Mesenchymal stem cell (in vitro differentiated cells and primary cell): ENCODE data around the gene SERPINI2.

ENCODE experiments used
- DNase-seq: peaks from one replicate; pipeline ENCODE4 v3.0.0-alpha.2; 2013
- H2AFZ ChIP-seq: one replicate; pipeline ENCODE4 v1.6.1; 2013; ENCODE audit warnings: low read depth, mild to moderate bottlenecking, control low read depth, inconsistent platforms, low read length, moderate library complexity
- H2AK5ac ChIP-seq: 2 replicates; pipeline ENCODE4 v1.6.1; 2013; ENCODE audit warnings: low read length, moderate library complexity, mild to moderate bottlenecking, inconsistent platforms; ENCODE audit not compliant: severe bottlenecking
- H2BK120ac ChIP-seq: one replicate; pipeline ENCODE4 v1.6.1; 2013; ENCODE audit warnings: low read depth, mild to moderate bottlenecking, inconsistent platforms, low read length, moderate library complexity
- H2BK12ac ChIP-seq, 2 experiments: one replicate each; pipeline ENCODE4 v1.6.1; 2013; ENCODE audit warnings: inconsistent platforms in 2 of 2, low read length in 2 of 2, mild to moderate bottlenecking in 2 of 2, moderate library complexity in 2 of 2, control low read depth in 1 of 2
- H2BK15ac ChIP-seq: one replicate; pipeline ENCODE4 v1.6.1; 2013; ENCODE audit warnings: mild to moderate bottlenecking, low read depth, inconsistent platforms; ENCODE audit not compliant: poor library complexity, severe bottlenecking
- H2BK5ac ChIP-seq: 2 replicates; pipeline ENCODE4 v1.6.1; 2013; ENCODE audit warnings: low read depth, mild to moderate bottlenecking, low read length, control low read depth, inconsistent platforms; ENCODE audit not compliant: poor library complexity, severe bottlenecking
- H3K14ac ChIP-seq, 2 experiments: one replicate each; pipeline ENCODE4 v1.6.1; 2013; ENCODE audit warnings: inconsistent platforms in 2 of 2, low read length in 2 of 2, control low read depth in 1 of 2, mild to moderate bottlenecking in 1 of 2, moderate library complexity in 1 of 2
- H3K18ac ChIP-seq, 2 experiments: one replicate each; pipeline ENCODE4 v1.6.1; 2013; ENCODE audit warnings: inconsistent platforms in 2 of 2, low read length in 2 of 2, control low read depth in 1 of 2, low read depth in 1 of 2, mild to moderate bottlenecking in 1 of 2
- H3K23ac ChIP-seq, 2 experiments: one replicate each; pipeline ENCODE4 v1.6.1; 2013; ENCODE audit warnings: inconsistent platforms in 2 of 2, low read length in 2 of 2, mild to moderate bottlenecking in 2 of 2, moderate library complexity in 2 of 2, control low read depth in 1 of 2
- H3K27ac ChIP-seq: 2 replicates; pipeline ENCODE4 v1.5.1; 2013; ENCODE audit warnings: mild to moderate bottlenecking, moderate library complexity, low read length, control low read depth, inconsistent platforms; ENCODE audit not compliant: poor library complexity, severe bottlenecking
- H3K27me3 ChIP-seq, 2 experiments: 2 replicates each; pipeline versions ENCODE4 v1.6.1 to v1.7.0; 2013; ENCODE audit warnings: low read length in 2 of 2, mild to moderate bottlenecking in 2 of 2, moderate library complexity in 2 of 2, control low read depth in 1 of 2, inconsistent platforms in 1 of 2; ENCODE audit not compliant: control insufficient read depth in 1 of 2, insufficient read depth in 1 of 2
- H3K36me3 ChIP-seq, 2 experiments: 2 replicates each; pipeline versions ENCODE4 v1.6.1 to v1.7.0; 2013; ENCODE audit warnings: low read length in 2 of 2, control low read depth in 1 of 2, inconsistent platforms in 1 of 2, low read depth in 1 of 2, mild to moderate bottlenecking in 1 of 2; ENCODE audit not compliant: insufficient read depth in 2 of 2, control insufficient read depth in 1 of 2
- H3K4ac ChIP-seq, 2 experiments: one replicate each; pipeline ENCODE4 v1.6.1; 2013; ENCODE audit warnings: inconsistent platforms in 2 of 2, low read length in 2 of 2, mild to moderate bottlenecking in 2 of 2, moderate library complexity in 2 of 2, control low read depth in 1 of 2, low read depth in 1 of 2
- H3K4me1 ChIP-seq: 2 replicates; pipeline ENCODE4 v1.6.1; 2013; ENCODE audit warnings: low read depth, low read length, control low read depth; ENCODE audit not compliant: control insufficient read depth, insufficient read depth
- H3K4me2 ChIP-seq: 2 replicates; pipeline ENCODE4 v1.6.1; 2013; ENCODE audit warnings: low read length, mild to moderate bottlenecking, inconsistent platforms; ENCODE audit not compliant: poor library complexity, severe bottlenecking
- H3K4me3 ChIP-seq, 2 experiments: 2 replicates each; pipeline versions ENCODE4 v1.5.1 to v1.7.0; 2013; ENCODE audit warnings: low read length in 2 of 2, mild to moderate bottlenecking in 2 of 2, control low read depth in 1 of 2, low read depth in 1 of 2; ENCODE audit not compliant: insufficient read depth in 1 of 2
- H3K79me1 ChIP-seq: replicated peaks from 2 replicates; pipeline ENCODE4 v1.6.1; 2013; ENCODE audit warnings: mild to moderate bottlenecking, control low read depth, low read length, inconsistent platforms; ENCODE audit not compliant: poor library complexity, severe bottlenecking
- H3K9ac ChIP-seq: 2 replicates; pipeline ENCODE4 v1.7.0; 2013; ENCODE audit warnings: mild to moderate bottlenecking, low read length, moderate library complexity
- H3K9me3 ChIP-seq: 2 replicates; pipeline ENCODE4 v1.7.0; 2013; ENCODE audit warnings: mild to moderate bottlenecking, low read length; ENCODE audit not compliant: control insufficient read depth
- H4K8ac ChIP-seq: one replicate; pipeline ENCODE4 v1.6.1; 2013; ENCODE audit warnings: inconsistent platforms, mild to moderate bottlenecking, low read length, moderate library complexity
- H4K91ac ChIP-seq: one replicate; pipeline ENCODE4 v1.6.1; 2013; ENCODE audit warnings: mild to moderate bottlenecking, low read length, inconsistent platforms
- WGBS: methylation state at CpG from one replicate; pipeline ENCODE4 v1.1.7; 2013; ENCODE audit warnings: mixed read lengths; 5-methylcytosine and 5-hydroxymethylcytosine counted together

SERPINI2 gene

DNA sequence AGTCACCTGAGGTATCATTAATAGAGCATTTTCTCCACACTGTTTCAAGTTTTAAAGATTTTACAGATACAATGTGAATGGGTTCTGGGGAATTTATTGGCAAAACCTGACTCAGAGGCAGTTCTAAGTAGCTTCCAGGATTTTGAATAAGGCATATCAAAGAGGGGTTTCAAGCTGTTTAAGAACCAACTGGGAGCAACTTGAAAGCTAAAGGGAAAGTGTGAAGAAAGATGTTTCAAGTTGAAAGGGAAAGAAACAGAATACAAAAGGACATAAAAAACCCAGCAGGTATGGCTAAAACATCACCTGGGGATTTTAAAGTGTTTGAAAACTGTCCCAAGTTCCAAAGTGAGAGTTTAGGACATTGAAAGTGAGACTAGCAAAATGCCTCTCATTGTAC is 17.8 kb upstream of the SERPINI2 start:
- H3K14ac ChIP-seq: no peak overlapping the region
- H3K27ac ChIP-seq: no peak overlapping the region
- H2BK5ac ChIP-seq: no peak overlapping the region
- no peak overlapping the region for H4K91ac ChIP-seq
- no peak overlapping the region for H2AFZ ChIP-seq
- no peak overlapping the region for H3K9ac ChIP-seq
- H3K4me2 ChIP-seq: no peak overlapping the region
- H3K27me3 ChIP-seq: no peaks in the 10 kb centered on the region
- H3K79me1 ChIP-seq: no peaks in the 10 kb centered on the region
- no peak overlapping the region for H2BK15ac ChIP-seq
- no peak overlapping the region for H3K4me3 ChIP-seq
- no peak overlapping the region for H4K8ac ChIP-seq
- no peak overlapping the region for H3K4ac ChIP-seq
- H3K4me1 ChIP-seq: no peaks in the 10 kb centered on the region
- no peak overlapping the region for H2BK120ac ChIP-seq
- no peak overlapping the region for H2BK12ac ChIP-seq
- H3K36me3 ChIP-seq: no peaks in the 10 kb centered on the region
- no peak overlapping the region for H3K18ac ChIP-seq
- H3K9me3 ChIP-seq: no peaks in the 10 kb centered on the region
- no peak overlapping the region for H2AK5ac ChIP-seq
- no peak overlapping the region for H3K23ac ChIP-seq
- DNase-seq: no peak

- Histone ChIP-seq H4K8ac (no peak overlapping the region), H3K4me3 (no peak overlapping the region), H3K14ac (no peak overlapping the region), H3K4ac (no peak overlapping the region), H3K9me3 (no peaks in the 10 kb centered on the region), H2BK5ac (no peak overlapping the region), H2BK15ac (no peak overlapping the region), H3K9ac (no peak overlapping the region), H2BK12ac (no peak overlapping the region), H3K36me3 (no peaks in the 10 kb centered on the region), H3K18ac (no peak overlapping the region), H2AFZ (no peak overlapping the region), H2BK120ac (no peak overlapping the region), H3K27me3 (no peaks in the 10 kb centered on the region), H3K79me1 (no peaks in the 10 kb centered on the region), H3K4me2 (no peak overlapping the region), H3K4me1 (no peaks in the 10 kb centered on the region), H3K23ac (no peak overlapping the region), H3K27ac (no peak overlapping the region), H4K91ac (no peak overlapping the region), H2AK5ac (no peak overlapping the region)
- 77% methylated on average over 1 of the region's 1 CpG for WGBS
- no peak for DNase-seq
Measured at GRCh38 chr3:167489571-167489970, 15.7 kb upstream of the SERPINI2 start.

DNA sequence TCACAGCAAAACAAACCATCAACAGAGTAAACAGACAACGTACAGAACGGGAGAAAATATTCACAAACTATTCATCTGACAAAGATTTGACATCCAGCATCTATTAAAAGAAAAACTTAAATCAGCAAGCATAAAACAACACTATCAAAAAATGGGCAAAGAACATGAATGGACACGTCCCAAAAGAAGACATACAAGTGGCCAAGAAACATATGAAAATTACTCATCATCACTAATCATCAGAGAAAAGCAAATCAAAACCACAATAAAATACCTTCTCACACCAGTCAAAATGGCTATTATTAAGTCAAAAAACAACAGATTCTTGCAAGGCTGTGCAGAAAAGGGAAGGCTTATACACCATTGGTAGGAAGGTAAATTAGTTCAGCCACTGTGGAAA is 13.7 kb upstream of the SERPINI2 start:
- no peak overlapping the region for H2BK120ac ChIP-seq
- no peaks in the 10 kb centered on the region for H3K4me1 ChIP-seq

GRCh38 chr3:167484551-167484950 is 10.7 kb upstream of the SERPINI2 start:
- no peak overlapping the region for H2BK12ac ChIP-seq
- H4K91ac ChIP-seq: no peak overlapping the region
- no peak overlapping the region for H3K9ac ChIP-seq
- no peaks in the 10 kb centered on the region for H3K4me1 ChIP-seq
- H3K4me3 ChIP-seq: no peak overlapping the region
- H3K14ac ChIP-seq: no peak overlapping the region
- H4K8ac ChIP-seq: no peak overlapping the region
- DNase-seq: no peak
- H2AK5ac ChIP-seq: no peak overlapping the region
- H2BK5ac ChIP-seq: no peak overlapping the region
- no peak overlapping the region for H3K18ac ChIP-seq
- no peaks in the 10 kb centered on the region for H3K27me3 ChIP-seq
- H3K23ac ChIP-seq: no peak overlapping the region
- no peak overlapping the region for H2AFZ ChIP-seq
- H3K4ac ChIP-seq: no peak overlapping the region
- no peaks in the 10 kb centered on the region for H3K36me3 ChIP-seq
- no peaks in the 10 kb centered on the region for H3K9me3 ChIP-seq
- WGBS: 71% methylated on average over 1 of the region's 2 CpGs
- no peak overlapping the region for H2BK120ac ChIP-seq
- H3K4me2 ChIP-seq: no peak overlapping the region
- no peak overlapping the region for H3K27ac ChIP-seq
- no peak overlapping the region for H2BK15ac ChIP-seq
- H3K79me1 ChIP-seq: no peaks in the 10 kb centered on the region

More for the DNA sequence above, 13.7 kb upstream of the SERPINI2 start:
- H2AFZ ChIP-seq: no peak overlapping the region
- no peaks in the 10 kb centered on the region for H3K36me3 ChIP-seq
- no peak overlapping the region for H4K91ac ChIP-seq
- 52% methylated on average over 3 of the region's 3 CpGs for WGBS
- DNase-seq: no peak
- H3K4me2 ChIP-seq: no peak overlapping the region
- H3K9me3 ChIP-seq: no peaks in the 10 kb centered on the region
- H3K4me3 ChIP-seq: no peak overlapping the region
- H3K23ac ChIP-seq: no peak overlapping the region
- no peak overlapping the region for H3K4ac ChIP-seq
- no peak overlapping the region for H3K27ac ChIP-seq
- H3K79me1 ChIP-seq: no peaks in the 10 kb centered on the region
- H2BK5ac ChIP-seq: no peak overlapping the region
- no peak overlapping the region for H3K14ac ChIP-seq
- H2BK12ac ChIP-seq: no peak overlapping the region
- H3K27me3 ChIP-seq: no peaks in the 10 kb centered on the region
- no peak overlapping the region for H3K9ac ChIP-seq
- H3K18ac ChIP-seq: no peak overlapping the region
- no peak overlapping the region for H4K8ac ChIP-seq
- H2BK15ac ChIP-seq: no peak overlapping the region
- H2AK5ac ChIP-seq: no peak overlapping the region
